Aorta (tissue), 5 donors: Measurements from ENCODE around the gene POLR3K. TPM values are rescaled to one million over a fixed set of nuclear protein-coding genes. Genes with fewer than 3 reads are reported as not detected.
"Not testable (repeated sequence)": the region's sequence is repeated elsewhere in the genome, so short reads cannot be mapped to it uniquely, and the experiment has no call there.

Experiments used
- ATAC-seq: fragments of 200-7000 bp; cut with Tn5 transposase; one replicate; pipeline ENCODE4 v1.9.1; 2022; ENCODE audit warnings: moderate library complexity; ENCODE audit not compliant: low FRiP score
- DNase-seq, 2 donors: peaks; one replicate each; pipeline ENCODE4 v3.0.0-alpha.2; 2020
- H3K27ac ChIP-seq, 2 donors: one replicate each; pipeline ENCODE4 v1.5.1; 2013; ENCODE audit warnings: low read length in 2 of 2, mild to moderate bottlenecking in 2 of 2, moderate library complexity in 2 of 2, control low read depth in 1 of 2, inconsistent platforms in 1 of 2, low read depth in 1 of 2
- H3K27me3 ChIP-seq, 2 donors: one replicate each; pipeline ENCODE4 v1.6.1; 2013; ENCODE audit warnings: control low read depth in 1 of 2, low read length in 1 of 2, mild to moderate bottlenecking in 1 of 2, moderate library complexity in 1 of 2; ENCODE audit not compliant: insufficient read depth in 2 of 2, control insufficient read depth in 1 of 2
- H3K36me3 ChIP-seq, 2 donors: one replicate each; pipeline ENCODE4 v1.6.1; 2013; ENCODE audit warnings: control low read depth in 1 of 2, low read length in 1 of 2, mild to moderate bottlenecking in 1 of 2; ENCODE audit not compliant: insufficient read depth in 2 of 2, control insufficient read depth in 1 of 2
- H3K4me1 ChIP-seq, 2 donors: one replicate each; pipeline ENCODE4 v1.6.1; 2013; ENCODE audit warnings: low read length in 2 of 2, control low read depth in 1 of 2, mild to moderate bottlenecking in 1 of 2, moderate library complexity in 1 of 2; ENCODE audit not compliant: insufficient read depth in 2 of 2, control insufficient read depth in 1 of 2
- H3K4me3 ChIP-seq, 2 donors: one replicate each; pipeline ENCODE4 v1.5.1; 2013; ENCODE audit warnings: low read length in 2 of 2, control low read depth in 1 of 2, mild to moderate bottlenecking in 1 of 2
- H3K9me3 ChIP-seq: one replicate; pipeline ENCODE4 v1.6.1; 2013; ENCODE audit warnings: mild to moderate bottlenecking, low read length; ENCODE audit not compliant: control insufficient read depth
- WGBS, 2 donors: extraction: QIAGEN DNeasy Blood & Tissue Kit; methylation state at CpG; one replicate each; pipeline ENCODE4 v1.1.7; 2013; 5-methylcytosine and 5-hydroxymethylcytosine counted together
- intact Hi-C, 2 donors: fragments of 100-400 bp; cut with DNase I; formaldehyde crosslinking; loops; one replicate each; pipeline versions ENCODE4 v1.14.2 to v1.15.0; 2022
- polyA plus RNA-seq, 2 donors: library from polyadenylated mRNA; stranded (reverse); fragments of 200-250 nt; gene quantifications; one replicate each; pipeline ENCODE4 v1.2.3, GENCODE V29; 2013
- total RNA-seq, 2 donors: library from RNA; stranded (reverse); fragmentation: NEBNext Ultra II Directional; extraction: Animal tissue kit (Norgen Biotek cat#: 25700); gene quantifications; one replicate each; pipeline ENCODE4 v1.2.1, GENCODE V29; 2021
- donor health status: healthy with polysubstance abuse.
- donor health status: Bipolar disorder and iron deficiency.
- donor health status: DM: no; HTN: no; CAD: no.
- donor health status: DM: no; HTN: no; CAD: no.
- donor health status: DM: yes; HTN: yes; CAD: no.

Gene POLR3K
- total and polyA plus RNA-seq, 4 donors = 6.0 to 10.9 (median 7.3) TPM

- no peak for ATAC-seq
- 80 to 82% methylated on average over 17 of the region's 17 CpGs for whole genome bisulfite sequencing, 2 donors
These were observed 3.0 kb upstream of the POLR3K start for GRCh38 chr16:56231-56927.

DNA sequence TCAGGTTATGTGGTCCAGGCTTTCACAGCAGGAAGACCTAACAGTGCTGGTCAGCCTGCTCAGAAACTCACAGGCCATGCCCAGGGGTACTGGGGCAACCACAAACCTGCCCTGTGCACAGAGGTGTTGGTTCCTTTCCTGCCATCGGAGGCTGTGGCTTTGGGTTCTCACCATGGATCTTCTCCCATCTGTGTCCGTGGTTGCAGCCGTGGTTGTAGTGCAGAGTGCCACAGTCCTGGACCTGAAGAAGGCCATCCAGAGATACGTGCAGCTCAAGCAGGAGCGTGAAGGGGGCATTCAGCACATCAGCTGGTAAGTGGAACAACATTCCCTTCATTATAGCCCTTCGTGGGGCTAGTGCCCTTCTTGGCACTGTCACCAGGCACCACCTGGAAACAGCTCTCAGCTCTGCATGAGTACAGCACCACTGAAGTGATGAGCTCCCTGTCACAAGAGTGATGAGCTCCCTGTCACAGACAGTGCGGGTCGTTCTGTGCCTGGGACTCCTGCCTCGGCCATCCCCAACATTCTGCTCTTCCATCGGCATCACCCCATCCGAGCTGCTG, 2.2 kb upstream of the POLR3K start:
- peak; percentile 33 to 58 for DNase-seq
- ATAC-seq = no peak
- peaks cover 0 to 6% of the 10 kb centered on the region in 2 donors for H3K36me3 ChIP-seq

More at GRCh38 chr16:56231-56927, 3.0 kb upstream of the POLR3K start:
- intact Hi-C loops = no loop called here
- no peak overlapping the region for H3K27ac ChIP-seq
- H3K4me3 ChIP-seq = no peak overlapping the region
- H3K36me3 ChIP-seq = peaks cover 0 to 6% of the 10 kb centered on the region in 2 donors
- no peaks in the 10 kb centered on the region for H3K27me3 ChIP-seq
- DNase-seq = peak in 1 of 2 donors; percentile 32
- H3K9me3 ChIP-seq = no peaks in the 10 kb centered on the region
- H3K4me1 ChIP-seq = no peaks in the 10 kb centered on the region

DNA sequence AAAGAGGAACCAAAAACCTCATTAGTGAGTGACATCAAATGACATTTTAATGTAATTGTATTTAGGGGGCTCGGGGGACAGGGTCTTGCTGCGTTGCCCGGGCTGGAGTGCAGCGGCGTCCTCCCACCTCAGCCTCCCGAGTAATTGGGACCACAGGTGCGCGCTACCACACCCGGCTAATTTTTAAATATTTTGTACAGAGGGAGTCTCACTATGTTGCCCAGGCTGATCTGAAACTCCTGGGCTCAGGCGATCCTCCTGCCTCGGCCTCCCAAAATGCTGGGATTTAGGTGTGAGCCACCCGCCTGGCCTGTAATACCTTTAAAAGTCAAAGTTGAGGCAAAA, 801 bp upstream of the POLR3K start:
- no peak overlapping the region for H3K27ac ChIP-seq
- ATAC-seq = no peak

More for the DNA sequence above, 2.2 kb upstream of the POLR3K start:
- no peaks in the 10 kb centered on the region for H3K27me3 ChIP-seq
- no peaks in the 10 kb centered on the region for H3K9me3 ChIP-seq
- H3K4me1 ChIP-seq = no peaks in the 10 kb centered on the region
- 84 to 85% methylated on average over 11 of the region's 11 CpGs for WGBS, 2 donors
- no peak overlapping the region for H3K27ac ChIP-seq
- intact Hi-C loops = no loop called here
- no peak overlapping the region for H3K4me3 ChIP-seq

GRCh38 chr16:50769-51591, 2.4 kb downstream of the POLR3K start:
- DNase-seq (no peak), ATAC-seq (no peak)
- 88 to 93% methylated on average over 15 of the region's 15 CpGs for WGBS, 2 donors
- Histone ChIP-seq H3K27me3 (no peaks in the 10 kb centered on the region), H3K27ac (no peak overlapping the region), H3K4me3 (no peak overlapping the region), H3K9me3 (no peaks in the 10 kb centered on the region), H3K4me1 (no peaks in the 10 kb centered on the region), H3K36me3 (peaks cover 0 to 2% of the 10 kb centered on the region in 2 donors)
- intact Hi-C loops = no loop called here

More for the DNA sequence above, 801 bp upstream of the POLR3K start:
- H3K4me3 ChIP-seq = peak overlapping the region; percentile 34 to 60
- no peak for DNase-seq
- no peaks in the 10 kb centered on the region for H3K27me3 ChIP-seq
- H3K9me3 ChIP-seq = no peaks in the 10 kb centered on the region
- intact Hi-C loops = no loop called here
- peaks cover 0 to 5% of the 10 kb centered on the region in 2 donors for H3K36me3 ChIP-seq
- 52 to 55% methylated on average over 12 of the region's 12 CpGs for WGBS, 2 donors
- no peaks in the 10 kb centered on the region for H3K4me1 ChIP-seq

- Histone ChIP-seq H3K36me3 (peaks cover 0 to 6% of the 10 kb centered on the region in 2 donors), H3K4me1 (no peaks in the 10 kb centered on the region), H3K27ac (no peak overlapping the region), H3K9me3 (no peaks in the 10 kb centered on the region), H3K4me3 (no peak overlapping the region), H3K27me3 (no peaks in the 10 kb centered on the region)
- no peak for ATAC-seq
- intact Hi-C loops = no loop called here
- DNase-seq = no peak
- 94 to 95% methylated on average over 7 of the region's 7 CpGs for WGBS, 2 donors
These were observed 6.2 kb downstream of the POLR3K start for GRCh38 chr16:47234-47633.

- H3K9me3 ChIP-seq, H3K4me3 ChIP-seq, H3K4me1 ChIP-seq, H3K27me3 ChIP-seq, H3K36me3 ChIP-seq, H3K27ac ChIP-seq, intact Hi-C loops, ATAC-seq: not testable (repeated sequence)
- peak in 1 of 2 donors; percentile 12 for DNase-seq
- 94 to 95% methylated on average over 7 of the region's 7 CpGs for WGBS, 2 donors
These were observed 6.9 kb downstream of the POLR3K start for GRCh38 chr16:46510-46909.

GRCh38 chr16:45454-45853, 8.0 kb downstream of the POLR3K start:
- WGBS, 2 donors = 87 to 93% methylated on average over 5 of the region's 5 CpGs
- H3K4me3 ChIP-seq = no peak overlapping the region

GRCh38 chr16:44655-45054, 8.8 kb downstream of the POLR3K start:
- Histone ChIP-seq H3K27ac (no peak overlapping the region), H3K9me3 (no peaks in the 10 kb centered on the region), H3K27me3 (no peaks in the 10 kb centered on the region), H3K36me3 (peaks cover 0 to 6% of the 10 kb centered on the region in 2 donors), H3K4me3 (no peak overlapping the region), H3K4me1 (no peaks in the 10 kb centered on the region)
- ATAC-seq (no peak), DNase-seq (peak in 1 of 2 donors; percentile 21)
- intact Hi-C loops = no loop called here
- 95 to 97% methylated on average over 8 of the region's 8 CpGs for WGBS, 2 donors

More at GRCh38 chr16:45454-45853, 8.0 kb downstream of the POLR3K start:
- no peak for ATAC-seq
- Histone ChIP-seq H3K36me3 (peaks cover 0 to 6% of the 10 kb centered on the region in 2 donors), H3K4me1 (no peaks in the 10 kb centered on the region), H3K27ac (no peak overlapping the region), H3K27me3 (no peaks in the 10 kb centered on the region), H3K9me3 (no peaks in the 10 kb centered on the region)
- intact Hi-C loops = no loop called here
- peak in 1 of 2 donors; percentile 5 for DNase-seq
